GM12892 (cell line): ENCODE measurements around the gene HDAC4.

Experiments
- POLR2AphosphoS5 ChIP-seq: IDR thresholded peaks from 2 replicates; pipeline ENCODE4 v1.6.1; 2011; ENCODE audit warnings: low read depth, low read length, control low read depth
- TAF1 ChIP-seq: IDR thresholded peaks from 2 replicates; pipeline ENCODE4 v1.6.1; 2011; ENCODE audit warnings: low read depth, mild to moderate bottlenecking, control low read depth, low read length, borderline replicate concordance

GRCh38 chr2:239429473-239430350 is 28.9 kb upstream of the HDAC4 start:
- TF ChIP-seq POLR2AphosphoS5 (no peak), TAF1 (no peak)
